PC-3 (cell line): ENCODE results near the gene SOBP.

ENCODE experiments used
- EZH2 ChIP-seq: fragments of 300-600 bp; sonication (generic); IDR thresholded peaks from one replicate; pipeline ENCODE4 v1.6.1; 2017; ENCODE audit warnings: antibody characterized with exemption, mild to moderate bottlenecking, low read length; ENCODE audit not compliant: unreplicated experiment
- EZH2phosphoT487 ChIP-seq: fragments of 300-600 bp; sonication (generic); IDR thresholded peaks from 2 replicates; pipeline ENCODE4 v1.6.1; 2018; ENCODE audit warnings: mild to moderate bottlenecking, antibody characterized with exemption, low read length, borderline replicate concordance
- TF ChIP-seq, protein P1 (sequence below): fragments of 300-600 bp; sonication (generic); conservative IDR thresholded peaks from 2 replicates; pipeline ENCODE4 v1.5.1; 2017; ENCODE audit warnings: antibody characterized with exemption, low read depth, mild to moderate bottlenecking, low read length

DNA sequence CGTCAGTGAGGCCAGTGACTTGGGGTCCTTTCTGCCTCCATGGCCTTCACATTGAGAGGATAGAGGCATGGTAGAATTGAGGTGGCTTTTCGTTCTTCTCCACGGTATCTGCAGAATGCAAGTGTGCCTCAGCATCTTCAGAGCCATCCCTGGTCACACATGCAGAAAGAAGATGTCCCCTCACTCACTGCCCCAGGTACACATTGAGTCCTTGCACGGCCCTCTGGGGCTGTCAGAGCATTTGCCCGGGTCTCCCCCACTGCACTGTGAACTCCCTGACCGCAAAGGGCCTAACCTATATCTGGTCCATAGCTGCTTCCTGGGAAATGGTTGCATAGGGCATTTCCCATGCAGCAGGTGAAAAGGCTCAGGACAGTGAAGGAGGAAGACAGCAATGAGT, 218.5 kb downstream of the SOBP start:
- TF ChIP-seq, protein P1, sequence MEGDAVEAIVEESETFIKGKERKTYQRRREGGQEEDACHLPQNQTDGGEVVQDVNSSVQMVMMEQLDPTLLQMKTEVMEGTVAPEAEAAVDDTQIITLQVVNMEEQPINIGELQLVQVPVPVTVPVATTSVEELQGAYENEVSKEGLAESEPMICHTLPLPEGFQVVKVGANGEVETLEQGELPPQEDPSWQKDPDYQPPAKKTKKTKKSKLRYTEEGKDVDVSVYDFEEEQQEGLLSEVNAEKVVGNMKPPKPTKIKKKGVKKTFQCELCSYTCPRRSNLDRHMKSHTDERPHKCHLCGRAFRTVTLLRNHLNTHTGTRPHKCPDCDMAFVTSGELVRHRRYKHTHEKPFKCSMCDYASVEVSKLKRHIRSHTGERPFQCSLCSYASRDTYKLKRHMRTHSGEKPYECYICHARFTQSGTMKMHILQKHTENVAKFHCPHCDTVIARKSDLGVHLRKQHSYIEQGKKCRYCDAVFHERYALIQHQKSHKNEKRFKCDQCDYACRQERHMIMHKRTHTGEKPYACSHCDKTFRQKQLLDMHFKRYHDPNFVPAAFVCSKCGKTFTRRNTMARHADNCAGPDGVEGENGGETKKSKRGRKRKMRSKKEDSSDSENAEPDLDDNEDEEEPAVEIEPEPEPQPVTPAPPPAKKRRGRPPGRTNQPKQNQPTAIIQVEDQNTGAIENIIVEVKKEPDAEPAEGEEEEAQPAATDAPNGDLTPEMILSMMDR, result no peak
- TF ChIP-seq EZH2, result no peak
- TF ChIP-seq EZH2phosphoT487, result no peak
